CD4-positive, alpha-beta T cell treated with Interleukin-2 at 100 ng/mL for 4 hours (primary cell): ENCODE data around the gene TADA3.

Experiments
- DNase-seq: peaks from one replicate; pipeline ENCODE4 v3.0.0-alpha.2; 2020; ENCODE audit warnings: low spot score

TADA3 gene, protein sequence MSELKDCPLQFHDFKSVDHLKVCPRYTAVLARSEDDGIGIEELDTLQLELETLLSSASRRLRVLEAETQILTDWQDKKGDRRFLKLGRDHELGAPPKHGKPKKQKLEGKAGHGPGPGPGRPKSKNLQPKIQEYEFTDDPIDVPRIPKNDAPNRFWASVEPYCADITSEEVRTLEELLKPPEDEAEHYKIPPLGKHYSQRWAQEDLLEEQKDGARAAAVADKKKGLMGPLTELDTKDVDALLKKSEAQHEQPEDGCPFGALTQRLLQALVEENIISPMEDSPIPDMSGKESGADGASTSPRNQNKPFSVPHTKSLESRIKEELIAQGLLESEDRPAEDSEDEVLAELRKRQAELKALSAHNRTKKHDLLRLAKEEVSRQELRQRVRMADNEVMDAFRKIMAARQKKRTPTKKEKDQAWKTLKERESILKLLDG

GRCh38 chr3:9792405-9793160 is at the start of gene TADA3, which contains the start of gene ARPC4:
Gene TADA3 (minus strand): TSS chr3:9792473. CDS start chr3:9791466, 1,007 bp downstream.
Gene ARPC4 (plus strand): TSS chr3:9793082. CDS start chr3:9793122, 40 bp downstream.
- peak; percentile 92 for DNase-seq

- DNase-seq, result no peak
These were observed 48.7 kb upstream of the TADA3 start for GRCh38 chr3:9841015-9841414.

- DNase-seq, result no peak
These were observed 46.6 kb upstream of the TADA3 start for GRCh38 chr3:9838856-9839255.

GRCh38 chr3:9837701-9838582 is 45.7 kb upstream of the TADA3 start:
- DNase-seq, result no peak

DNA sequence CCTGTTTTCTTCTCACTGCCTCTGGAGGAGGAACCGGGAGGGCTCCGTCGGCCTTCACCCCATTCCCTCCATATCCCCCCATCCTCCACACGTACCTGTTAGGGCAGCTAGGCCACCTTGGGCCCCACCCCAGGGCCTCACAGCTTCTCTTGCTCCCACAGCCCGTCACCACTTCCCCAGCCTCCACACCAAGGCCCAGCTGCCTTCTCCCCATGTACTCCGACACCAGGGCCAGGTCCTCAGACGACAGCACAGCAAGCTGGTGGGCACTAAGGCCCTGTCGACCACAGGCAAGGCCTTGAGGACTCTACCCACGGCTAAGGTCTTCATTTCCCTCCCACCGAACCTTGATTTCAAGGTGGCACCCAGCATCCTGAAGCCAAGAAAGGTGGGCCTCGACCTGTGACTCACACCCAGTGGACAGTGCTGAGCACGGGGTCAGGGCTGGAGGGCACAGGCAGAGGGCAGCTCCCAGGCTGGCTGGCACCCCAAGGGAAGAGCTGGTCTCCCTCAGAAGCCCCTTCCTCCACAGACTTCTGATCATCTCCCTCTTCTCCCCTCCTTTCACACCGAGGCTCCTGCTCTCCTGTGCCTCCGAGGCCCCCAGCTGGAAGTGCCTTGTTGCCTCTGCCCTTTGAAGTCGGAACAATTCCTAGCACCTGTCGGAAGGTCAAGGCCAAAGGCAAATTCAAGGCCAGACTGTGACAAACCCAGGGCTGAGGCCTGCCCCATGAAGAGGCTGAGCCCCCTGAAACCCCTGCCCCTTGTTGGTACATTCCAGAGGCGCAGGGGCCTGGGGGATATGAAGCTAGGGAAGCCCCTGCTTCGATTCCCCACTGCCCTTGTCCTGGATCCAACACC is 42.5 kb upstream of the TADA3 start:
- DNase-seq, result no peak

- DNase-seq, result no peak
These were observed 40.8 kb upstream of the TADA3 start for GRCh38 chr3:9833078-9833477.

DNA sequence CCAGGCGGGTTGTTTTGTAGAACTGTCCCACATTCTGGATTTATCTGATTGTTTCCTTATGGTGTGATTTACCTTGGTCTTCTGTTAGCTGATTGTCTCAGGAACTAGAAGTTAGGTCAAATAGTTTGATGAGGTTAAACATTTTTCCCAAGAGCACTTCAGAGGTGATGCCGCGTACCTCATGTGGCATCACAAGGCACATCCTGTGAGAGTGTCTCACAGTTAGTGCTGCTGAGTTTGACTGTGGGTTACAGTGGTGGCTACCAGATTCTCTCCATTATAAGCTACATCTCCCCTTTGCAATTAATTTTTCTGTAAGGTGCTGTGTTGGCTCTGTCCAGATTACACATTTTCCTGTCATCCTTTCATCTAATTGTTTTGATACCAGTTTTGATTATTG is 39.0 kb upstream of the TADA3 start:
- DNase-seq, result no peak

DNA sequence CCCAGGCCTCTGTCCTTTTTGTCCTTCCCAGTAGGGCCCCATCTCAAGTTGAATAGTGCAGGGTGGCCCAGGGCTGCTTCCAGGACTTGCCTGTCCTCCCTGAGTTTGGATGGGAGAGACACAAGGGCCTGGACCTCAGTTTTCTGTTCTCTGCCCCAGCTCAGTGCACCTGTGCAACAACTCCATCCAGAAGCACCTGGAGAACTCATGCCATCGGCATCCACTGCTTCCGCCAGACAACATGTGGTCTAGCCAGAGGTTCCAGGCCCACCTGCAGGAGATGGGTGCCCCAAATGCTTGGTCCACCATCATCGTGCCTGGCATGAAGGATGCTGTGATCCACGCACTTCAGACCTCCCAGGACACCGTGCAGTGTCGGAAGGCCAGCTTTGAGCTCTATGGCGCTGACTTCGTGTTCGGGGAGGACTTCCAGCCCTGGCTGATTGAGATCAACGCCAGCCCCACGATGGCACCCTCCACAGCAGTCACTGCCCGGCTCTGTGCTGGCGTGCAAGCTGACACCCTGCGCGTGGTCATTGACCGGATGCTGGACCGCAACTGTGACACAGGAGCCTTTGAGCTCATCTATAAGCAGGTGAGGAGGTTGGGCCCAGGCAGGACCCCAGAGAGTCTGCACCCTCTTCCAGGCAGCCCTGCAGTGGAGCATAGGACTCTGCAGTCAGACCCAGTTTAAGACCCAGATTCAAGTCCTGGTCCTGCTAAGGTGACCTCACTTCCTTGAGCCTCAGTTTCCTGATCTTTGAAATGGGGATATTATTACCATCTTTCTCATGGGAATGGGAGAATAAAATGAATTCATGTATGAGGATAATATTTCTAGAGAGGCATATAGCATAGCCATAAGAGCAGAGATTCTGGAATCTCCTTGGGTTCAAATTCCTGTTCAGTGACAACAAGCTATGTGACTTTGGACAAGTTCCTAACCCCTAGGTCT is 36.8 kb upstream of the TADA3 start:
- DNase-seq, result no peak

GRCh38 chr3:9826815-9827573 is 34.7 kb upstream of the TADA3 start:
- no peak for DNase-seq

- no peak for DNase-seq
These were observed 33.3 kb upstream of the TADA3 start for GRCh38 chr3:9825451-9826040.

DNA sequence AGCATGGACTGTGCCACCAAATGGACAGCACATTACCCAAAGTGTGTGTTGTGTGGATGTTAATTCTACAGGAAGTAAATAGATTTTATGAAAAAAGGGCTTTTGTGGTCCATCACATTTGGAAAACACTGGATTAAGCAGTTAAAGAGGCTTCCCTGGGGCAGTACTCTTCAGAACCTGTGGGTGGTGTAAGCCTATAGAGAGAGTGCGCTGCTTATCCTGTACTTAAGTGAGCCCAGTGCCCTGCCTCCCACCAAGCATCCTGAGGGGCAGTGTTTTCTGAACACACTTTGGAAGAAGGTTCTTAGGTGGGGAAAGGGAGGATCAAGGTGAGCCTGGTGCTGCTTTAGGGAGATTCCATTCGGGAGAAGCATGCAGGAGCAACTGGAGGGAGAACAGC is 28.7 kb upstream of the TADA3 start:
- DNase-seq, result no peak

GRCh38 chr3:9820543-9820942 is 28.3 kb upstream of the TADA3 start:
- no peak for DNase-seq

- DNase-seq, result no peak
These were observed 26.5 kb upstream of the TADA3 start for GRCh38 chr3:9818666-9819335.

DNA sequence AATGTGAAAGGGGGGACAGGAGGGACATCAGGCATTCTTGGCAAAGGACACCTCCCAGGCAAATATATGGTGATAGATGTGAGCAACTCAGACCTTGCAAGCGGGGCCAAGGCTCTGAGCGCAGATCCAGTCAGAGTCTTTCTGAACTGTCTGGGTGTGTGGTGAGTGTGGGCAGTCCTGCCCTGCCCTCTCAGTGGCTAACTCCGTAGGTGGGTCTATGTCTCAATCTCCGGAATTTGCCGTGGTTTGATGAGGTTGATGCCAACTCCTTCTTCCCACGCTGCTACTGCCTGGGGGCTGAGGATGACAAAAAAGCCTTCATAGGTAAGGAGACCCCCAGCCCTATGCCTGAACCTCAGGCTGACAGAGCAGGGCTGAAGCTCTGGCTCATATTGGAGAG is 25.2 kb upstream of the TADA3 start:
- DNase-seq, result no peak

DNA sequence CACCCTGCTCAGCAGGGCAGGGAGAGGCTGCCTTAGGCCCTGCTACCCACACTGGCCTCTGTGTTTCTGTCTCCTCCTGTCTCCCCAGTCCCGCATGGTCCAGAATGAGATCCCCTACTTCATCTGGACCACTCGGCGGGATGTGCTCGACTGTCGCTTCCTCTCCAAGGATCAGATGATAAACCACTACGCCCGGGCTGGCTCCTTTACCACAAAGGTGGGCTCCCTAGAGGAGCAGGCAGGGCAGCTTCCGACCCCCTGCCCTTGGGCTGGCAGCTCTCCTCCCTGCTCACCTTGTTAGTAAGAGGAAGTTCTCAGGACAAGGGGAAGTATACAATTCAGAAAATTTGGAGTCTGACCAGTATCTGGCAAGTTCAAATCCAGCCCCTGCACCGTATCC is 23.7 kb upstream of the TADA3 start:
- DNase-seq, result no peak

- DNase-seq, result no peak
These were observed 20.7 kb upstream of the TADA3 start for GRCh38 chr3:9812870-9813483.

DNA sequence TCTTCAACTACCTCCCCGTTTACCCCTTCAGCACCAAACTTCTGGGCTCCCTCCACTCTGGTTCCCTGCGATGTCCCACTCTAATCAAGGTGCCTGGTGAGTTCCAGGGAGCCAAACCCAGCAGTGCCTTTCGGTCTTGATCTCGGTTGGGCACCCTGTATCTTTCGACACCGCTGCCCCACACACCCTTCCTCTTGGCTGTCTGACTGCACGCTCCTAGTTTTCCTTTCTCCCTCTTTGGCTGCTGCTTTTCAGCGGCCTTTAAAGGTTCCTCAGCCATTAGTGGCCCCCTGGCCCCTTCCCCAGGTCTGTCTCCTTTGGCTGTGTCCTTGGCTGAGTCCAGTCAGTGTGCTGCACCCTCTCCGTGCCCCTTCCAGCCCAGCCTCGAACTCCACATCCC is 18.6 kb upstream of the TADA3 start:
- no peak for DNase-seq

DNA sequence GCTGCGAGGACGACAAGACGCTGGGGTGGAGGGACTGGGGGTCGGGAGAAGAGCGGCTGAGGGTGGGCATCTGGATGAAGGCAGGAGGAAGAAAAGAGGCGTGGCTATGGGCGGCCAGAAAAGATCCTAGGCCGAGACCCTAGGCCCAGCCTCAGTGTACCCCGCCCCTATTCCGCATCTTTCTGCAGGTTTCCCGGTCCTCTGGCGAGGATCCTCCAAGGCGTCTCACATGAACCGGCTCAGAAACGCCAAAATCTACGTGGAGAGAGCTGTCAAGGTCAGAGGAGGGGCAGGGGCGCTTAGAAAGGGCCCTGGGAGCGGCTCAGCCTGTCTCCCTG is 18.1 kb upstream of the TADA3 start:
- DNase-seq, result no peak
